HG03442 (cell line): ENCODE data around the gene TMSB4X.
A peak's percentile ranks its signal among the peaks of the same experiment; 100 is the strongest.
"Not testable (repeated sequence)": the region's sequence is repeated elsewhere in the genome, so short reads cannot be mapped to it uniquely, and the experiment has no call there.

ENCODE experiments used
- ATAC-seq: cut with Tn5 transposase; IDR thresholded peaks from one replicate; pipeline ENCODE4 v1.9.1; 2021; ENCODE audit warnings: mild to moderate bottlenecking, moderate library complexity; ENCODE audit not compliant: unreplicated experiment

The TMSB4X gene

DNA sequence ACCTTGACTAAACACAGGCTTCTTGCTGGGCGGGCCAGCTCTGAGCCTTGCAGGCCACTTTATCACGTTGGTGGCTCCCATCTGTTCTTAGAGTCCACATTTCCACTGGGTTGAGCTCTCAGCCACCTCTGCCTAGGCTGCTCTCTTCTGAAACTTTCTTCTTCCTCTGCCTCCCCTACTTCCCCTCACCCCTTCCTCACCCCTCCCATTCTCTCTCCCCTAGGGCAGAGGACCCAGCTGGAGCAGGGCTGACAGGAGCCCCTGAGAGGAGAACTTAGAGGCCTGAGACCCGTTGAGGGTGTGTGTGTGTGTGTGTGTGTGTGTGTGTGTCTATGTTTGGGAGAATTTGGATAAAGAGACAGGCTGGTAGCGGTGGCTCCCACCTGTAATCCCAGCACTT is 19.9 kb upstream of the TMSB4X start:
- no peak for ATAC-seq

- ATAC-seq: peak; percentile 40
Observed at GRCh38 chrX:12955882-12956703, 18.8 kb upstream of the TMSB4X start.

DNA sequence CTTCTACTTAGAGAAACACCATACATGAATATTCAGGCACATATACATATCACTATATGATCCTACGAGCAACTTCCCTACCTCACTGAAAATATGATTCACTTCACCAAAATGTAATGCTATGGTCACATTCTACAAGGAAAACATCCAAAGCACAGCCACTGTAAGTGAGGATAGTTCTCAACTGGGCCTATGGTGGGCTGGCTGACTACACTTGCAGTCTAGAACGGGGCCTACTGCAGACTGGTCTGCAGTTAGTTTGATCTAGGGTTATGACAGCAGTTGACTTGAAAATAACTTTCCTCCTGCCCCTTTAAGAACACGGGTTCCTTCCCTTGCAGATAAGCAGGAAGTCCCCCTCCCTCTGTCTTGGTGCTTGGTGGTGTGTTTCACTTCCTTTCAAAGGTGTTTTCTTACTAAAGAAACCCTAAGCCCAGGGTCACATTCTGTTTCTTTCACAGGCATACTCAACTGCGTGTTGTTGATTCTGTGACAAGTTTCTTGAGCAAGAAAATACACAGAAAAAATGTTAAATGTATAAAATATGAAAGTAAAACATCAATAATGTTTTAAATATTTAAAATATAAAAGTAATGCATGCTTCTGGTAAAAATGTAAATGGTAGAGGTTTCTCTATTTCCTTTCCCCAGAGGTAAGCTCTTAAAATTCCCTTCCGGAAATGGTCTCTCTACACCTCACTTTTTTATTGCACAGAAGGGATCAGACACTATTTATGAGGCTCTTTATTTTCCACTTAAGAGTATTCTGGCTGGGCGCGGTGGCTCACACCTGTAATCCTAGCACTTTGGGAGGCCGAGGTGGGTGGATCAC is 18.0 kb upstream of the TMSB4X start:
- ATAC-seq: peak; percentile 59

DNA sequence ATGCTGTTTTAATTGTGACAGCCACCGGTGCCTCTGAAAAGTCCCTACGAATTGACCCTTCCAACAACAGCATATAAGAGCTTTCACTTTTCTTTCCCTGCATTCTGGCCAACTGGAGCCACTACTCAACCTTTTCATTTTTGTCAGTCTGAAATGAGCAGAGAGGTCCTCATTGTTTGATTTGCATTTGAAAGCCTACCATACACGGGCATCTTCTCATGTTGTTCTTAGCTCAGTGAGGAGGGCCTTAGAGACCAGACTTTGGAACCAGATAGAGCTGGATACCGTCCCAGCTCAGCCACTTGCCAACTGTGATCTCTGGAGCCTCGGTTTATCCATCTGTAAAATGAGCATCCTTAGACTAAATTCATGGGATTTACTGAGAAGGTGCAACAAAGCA is 16.9 kb upstream of the TMSB4X start:
- ATAC-seq: no peak

DNA sequence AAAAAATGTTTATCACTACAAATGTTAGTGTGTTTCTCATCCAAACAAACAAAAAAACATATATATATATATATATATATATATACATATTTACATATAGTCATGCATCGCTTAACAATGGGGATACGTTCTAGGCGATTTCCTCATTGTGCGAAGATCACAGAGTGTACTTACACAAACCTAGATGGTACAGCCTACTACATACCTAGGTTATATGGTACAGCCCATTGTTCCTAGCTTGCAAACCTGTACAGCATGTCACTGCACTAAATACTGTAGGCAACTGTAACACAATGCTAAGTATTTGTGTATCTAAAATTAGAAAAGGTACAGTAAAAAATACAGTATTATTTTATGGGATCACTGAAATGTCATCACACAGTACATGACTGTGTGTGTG is 16.4 kb upstream of the TMSB4X start:
- no peak for ATAC-seq

DNA sequence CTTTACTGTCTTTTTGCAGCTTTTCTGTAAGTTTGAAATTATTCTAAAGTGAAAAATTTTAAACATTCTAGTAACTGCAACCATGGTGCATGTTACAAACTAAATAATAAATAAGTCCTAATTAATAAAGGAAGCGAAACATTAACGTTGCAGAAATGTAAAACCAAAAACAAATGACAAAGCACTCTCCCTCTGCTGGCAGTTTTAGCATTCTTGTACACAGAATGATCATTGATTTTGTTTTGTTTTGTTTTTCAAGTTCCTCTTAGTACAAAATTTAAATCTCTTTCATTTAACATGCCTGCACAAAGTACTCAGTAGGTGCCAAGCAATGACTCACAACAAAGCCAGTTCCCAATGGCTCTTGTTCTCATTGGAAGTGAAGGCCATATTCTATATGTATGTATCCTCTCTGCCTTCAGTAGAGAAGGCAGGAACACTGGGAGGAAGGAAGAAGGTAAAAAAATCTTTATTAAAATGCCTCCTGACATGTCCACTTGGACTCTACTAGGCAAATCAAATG is 13.7 kb upstream of the TMSB4X start:
- ATAC-seq: no peak

DNA sequence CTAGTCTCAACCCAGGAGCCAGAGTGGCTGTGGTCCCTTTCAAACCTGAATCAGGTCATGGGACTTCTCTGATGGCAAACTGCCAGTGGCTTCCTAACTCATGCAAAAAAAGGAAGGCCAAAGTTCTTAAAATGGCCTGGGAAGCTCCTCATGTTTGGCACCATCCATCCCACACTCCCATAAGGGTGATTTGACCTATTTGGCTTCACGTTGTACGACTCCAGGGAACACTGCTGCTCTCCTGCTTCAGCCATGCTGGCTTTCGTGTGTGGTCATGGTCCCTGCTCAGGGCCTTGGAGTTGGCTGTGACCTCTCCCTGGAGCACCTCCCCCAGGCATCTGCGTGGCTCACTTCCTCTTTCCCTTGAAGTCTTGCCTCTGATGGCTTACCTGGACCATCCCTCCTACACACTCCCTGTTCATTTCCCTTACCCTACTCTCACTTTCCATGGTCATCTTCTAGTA is 12.8 kb upstream of the TMSB4X start:
- no peak for ATAC-seq

DNA sequence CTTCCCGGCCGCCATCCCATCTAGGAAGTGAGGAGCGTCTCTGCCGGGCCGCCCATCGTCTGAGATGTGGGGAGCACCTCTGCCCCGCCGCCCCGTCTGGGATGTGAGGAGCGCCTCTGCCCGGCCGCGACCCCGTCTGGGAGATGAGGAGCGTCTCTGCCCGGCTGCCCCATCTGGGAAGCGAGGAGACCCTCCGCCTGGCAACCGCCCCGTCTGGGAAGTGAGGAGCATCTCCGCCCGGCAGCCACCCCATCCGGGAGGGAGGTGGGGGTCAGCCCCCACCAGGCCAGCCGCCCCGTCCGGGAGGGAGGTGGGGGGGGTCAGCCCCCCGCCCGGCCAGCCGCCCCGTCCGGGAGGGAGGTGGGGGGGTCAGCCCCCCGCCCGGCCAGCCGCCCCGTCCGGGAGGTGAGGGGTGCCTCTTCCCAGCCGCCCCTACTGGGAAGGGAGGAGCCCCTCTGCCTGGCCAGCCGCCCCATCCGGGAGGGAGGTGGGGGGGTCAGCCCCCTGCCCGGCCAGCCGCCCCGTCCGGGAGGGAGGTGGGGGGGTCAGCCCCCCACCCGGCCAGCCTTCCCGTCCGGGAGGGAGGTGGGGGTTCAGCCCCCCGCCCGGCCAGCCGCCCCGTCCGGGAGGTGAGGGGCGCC is 11.6 kb upstream of the TMSB4X start:
- not testable (repeated sequence) for ATAC-seq

GRCh38 chrX:12965131-12965940 is 9.6 kb upstream of the TMSB4X start:
- ATAC-seq: no peak

- no peak for ATAC-seq
Observed at GRCh38 chrX:12966151-12966550, 8.8 kb upstream of the TMSB4X start.

GRCh38 chrX:12967711-12968465 is 7.0 kb upstream of the TMSB4X start:
- no peak for ATAC-seq

- ATAC-seq: no peak
Observed at GRCh38 chrX:12970691-12971202, 4.2 kb upstream of the TMSB4X start.

GRCh38 chrX:12971282-12972003 is 3.5 kb upstream of the TMSB4X start:
- ATAC-seq: no peak

DNA sequence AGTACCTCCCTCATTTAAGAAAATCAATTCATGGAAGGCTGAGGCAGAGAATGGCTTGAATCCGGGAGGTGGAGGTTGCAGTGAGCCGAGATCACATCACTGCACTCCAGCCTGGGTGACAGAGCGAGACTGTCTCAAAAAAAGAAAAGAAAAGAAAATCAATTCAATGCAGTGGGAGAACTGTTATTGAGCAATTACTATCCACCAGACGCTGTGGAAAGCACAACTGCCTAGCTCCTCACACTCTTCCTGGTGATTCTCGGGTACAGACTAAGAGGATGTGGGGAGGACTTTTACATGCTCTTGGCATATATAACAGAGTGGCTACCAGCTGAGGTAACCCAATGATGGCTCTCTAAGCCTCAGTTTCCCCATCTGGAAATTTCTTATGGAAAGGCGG is 2.7 kb upstream of the TMSB4X start:
- ATAC-seq: no peak

- no peak for ATAC-seq
Observed at GRCh38 chrX:12972878-12973560, 1.9 kb upstream of the TMSB4X start.

DNA sequence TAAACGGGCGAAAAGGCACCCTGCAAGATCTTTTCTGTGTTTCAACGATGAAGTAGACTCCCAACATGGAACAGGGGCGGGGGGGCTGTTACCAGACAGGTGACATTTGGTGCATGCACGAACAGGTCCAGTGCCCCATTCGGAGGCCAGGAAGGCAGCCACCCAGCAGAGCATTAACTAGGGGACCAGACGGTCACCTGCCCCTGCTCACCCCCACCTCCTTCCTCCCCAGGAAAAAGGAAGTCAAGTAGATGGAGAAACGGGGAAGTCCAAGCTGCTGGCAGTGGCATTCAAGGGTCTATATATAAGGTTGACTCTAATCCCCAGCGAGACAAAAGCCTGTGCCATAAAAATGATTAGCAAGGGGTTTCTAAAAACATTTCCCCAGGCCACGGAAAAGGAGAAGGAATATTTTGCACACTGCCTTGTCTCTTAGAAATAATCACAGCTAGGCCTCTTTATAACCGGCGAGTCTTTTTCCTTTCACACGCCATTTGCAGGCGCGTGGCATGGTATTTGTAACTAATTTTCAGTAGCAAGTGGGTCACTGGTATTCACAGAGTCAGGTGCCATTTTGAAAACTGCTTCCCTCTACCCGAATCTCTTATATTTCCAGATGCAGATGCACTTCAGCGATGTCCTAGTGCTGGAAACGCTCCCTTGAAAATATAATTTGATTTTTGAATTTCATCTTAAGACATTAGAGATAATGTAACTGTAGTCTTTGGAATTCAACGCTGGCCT is 1.2 kb upstream of the TMSB4X start:
- no peak for ATAC-seq

DNA sequence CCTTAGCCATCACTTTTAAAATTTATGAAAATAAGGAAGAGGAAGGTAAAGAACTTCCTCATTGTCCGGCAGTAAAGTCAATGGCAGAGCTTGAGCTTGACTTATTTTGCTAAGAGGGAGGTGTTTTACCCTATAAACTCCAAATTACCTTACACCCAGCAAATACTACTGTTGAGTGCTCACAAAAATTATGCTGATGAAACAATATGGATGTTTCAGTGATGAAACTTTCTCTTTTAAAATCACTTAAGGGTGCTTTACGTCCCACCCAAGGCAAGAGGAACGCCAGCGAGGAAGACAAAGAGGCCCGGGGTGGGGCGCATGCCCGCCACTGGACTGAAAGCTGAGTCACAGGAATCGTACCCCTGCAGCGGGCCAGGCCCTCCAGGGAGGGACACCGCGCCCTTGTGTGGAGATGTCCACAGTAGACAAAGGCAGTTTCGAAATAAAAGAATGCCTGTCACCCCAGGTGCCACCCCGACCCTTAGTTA is 560 bp upstream of the TMSB4X start:
- no peak for ATAC-seq

DNA sequence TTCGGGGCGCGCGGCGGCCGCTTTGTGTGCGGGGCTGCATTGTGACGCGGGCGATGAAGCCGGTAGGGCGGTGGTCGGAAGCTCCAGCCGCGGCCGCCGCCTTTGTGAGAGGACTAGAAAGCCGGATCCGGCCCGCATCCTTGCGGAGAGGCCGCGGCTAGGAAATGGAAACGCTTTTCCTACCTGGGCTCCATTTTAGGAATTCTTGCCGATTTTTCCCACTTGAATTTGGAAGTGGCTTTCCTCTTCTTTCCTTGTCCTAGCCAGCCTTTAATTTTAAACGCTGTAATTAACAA is 708 bp downstream of the TMSB4X start:
- ATAC-seq: no peak
